GM18526 (cell line): ENCODE results near the gene AJM1.
A peak's percentile ranks its signal among the peaks of the same experiment; 100 is the strongest.

Source experiments
- POLR2A ChIP-seq: IDR thresholded peaks from 3 replicates; pipeline ENCODE4 v1.6.1; 2011; ENCODE audit not compliant: insufficient read length; ENCODE audit errors: extremely low read depth

Gene AJM1

DNA sequence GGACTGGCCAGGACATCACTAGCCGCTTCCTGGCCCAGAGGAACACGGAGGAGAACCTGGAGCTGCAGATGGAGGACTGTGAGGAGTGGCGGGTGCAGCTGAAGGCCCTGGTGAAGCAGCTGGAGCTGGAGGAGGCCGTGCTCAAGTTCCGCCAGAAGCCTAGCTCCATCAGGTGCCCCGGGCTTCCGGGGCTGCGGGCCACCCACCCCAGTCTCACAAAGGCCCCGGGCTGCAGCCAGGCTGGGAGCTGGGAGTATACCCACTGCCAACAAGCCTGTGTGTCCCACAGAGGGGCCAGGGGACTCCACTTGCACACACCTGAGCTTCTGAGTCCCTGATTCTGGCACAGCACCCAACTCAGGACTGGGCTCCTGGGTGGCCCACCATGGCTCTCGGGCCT lies 36.2 kb upstream of the AJM1 start:
- no peak for TF ChIP-seq POLR2A

DNA sequence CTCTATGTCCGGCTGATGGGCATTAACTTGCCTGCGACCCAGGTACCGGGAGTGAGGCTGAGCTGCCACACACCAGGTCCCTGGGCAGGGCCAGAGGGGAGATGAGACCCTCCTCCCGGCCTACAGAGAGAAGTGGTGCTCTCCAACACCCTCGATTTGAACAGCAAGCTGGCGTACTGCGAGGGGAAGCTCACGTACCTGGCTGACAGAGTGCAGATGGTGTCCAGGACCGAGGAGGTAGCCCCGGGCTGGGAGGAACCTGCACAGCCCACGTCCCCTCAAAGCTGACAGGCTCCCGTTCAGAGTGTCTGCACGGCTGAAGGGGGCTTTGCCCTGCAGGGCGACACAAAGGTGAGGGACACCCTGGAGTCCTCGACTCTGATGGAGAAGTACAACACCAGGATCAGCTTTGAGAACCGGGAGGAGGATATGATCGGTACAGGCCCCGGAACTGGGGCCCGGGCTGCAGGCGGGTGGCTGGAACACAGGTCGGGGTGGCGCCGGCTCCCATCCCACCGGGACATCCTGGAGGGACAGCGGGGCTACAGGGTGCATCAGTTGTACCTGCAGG lies 35.6 kb upstream of the AJM1 start:
- TF ChIP-seq POLR2A, result no peak

DNA sequence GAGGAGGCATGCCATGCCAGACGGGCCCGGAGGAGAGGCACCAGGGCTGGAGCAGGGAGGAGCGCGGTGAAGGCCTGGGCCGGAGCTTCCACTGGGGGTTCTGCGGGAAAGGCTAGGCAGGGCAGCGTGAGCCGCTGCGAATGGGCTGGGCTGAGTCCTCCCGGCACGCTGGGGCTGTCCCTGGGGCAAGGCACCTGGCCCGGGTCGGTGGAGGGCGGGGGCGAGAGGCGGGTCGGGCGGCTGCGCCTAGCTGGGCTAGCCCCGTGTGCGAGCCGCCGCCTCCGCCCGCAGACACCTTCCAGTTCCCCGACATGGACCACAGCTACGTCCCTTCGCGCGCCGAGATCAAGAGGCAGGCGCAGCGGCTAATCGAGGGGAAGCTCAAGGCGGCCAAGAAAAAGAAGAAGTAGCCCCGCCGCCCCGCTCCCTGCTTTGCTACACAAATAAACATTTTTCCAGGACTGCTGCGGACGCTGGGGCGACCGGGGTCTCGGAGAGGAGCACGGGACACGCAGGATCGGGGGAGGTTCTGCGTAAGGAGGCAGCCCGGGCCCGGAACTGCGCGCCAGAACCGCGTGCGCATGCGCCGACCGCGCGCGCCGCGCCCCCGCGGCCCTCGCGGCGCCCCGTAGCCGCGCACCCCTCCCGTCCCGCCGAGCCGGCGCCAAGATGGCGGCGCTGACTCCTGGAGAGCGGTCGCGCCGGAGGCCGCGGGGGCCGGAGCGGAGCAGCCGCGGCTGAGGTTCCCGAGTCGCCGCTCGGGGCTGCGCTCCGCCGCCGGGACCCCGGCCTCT lies 34.8 kb upstream of the AJM1 start, which contains the start of gene RABL6:
Gene RABL6, plus strand, starts transcription at position 668 of the 794 bp plus-strand sequence. CDS start 249 bp downstream, outside the sequence.
- TF ChIP-seq POLR2A, result peak; percentile 89

DNA sequence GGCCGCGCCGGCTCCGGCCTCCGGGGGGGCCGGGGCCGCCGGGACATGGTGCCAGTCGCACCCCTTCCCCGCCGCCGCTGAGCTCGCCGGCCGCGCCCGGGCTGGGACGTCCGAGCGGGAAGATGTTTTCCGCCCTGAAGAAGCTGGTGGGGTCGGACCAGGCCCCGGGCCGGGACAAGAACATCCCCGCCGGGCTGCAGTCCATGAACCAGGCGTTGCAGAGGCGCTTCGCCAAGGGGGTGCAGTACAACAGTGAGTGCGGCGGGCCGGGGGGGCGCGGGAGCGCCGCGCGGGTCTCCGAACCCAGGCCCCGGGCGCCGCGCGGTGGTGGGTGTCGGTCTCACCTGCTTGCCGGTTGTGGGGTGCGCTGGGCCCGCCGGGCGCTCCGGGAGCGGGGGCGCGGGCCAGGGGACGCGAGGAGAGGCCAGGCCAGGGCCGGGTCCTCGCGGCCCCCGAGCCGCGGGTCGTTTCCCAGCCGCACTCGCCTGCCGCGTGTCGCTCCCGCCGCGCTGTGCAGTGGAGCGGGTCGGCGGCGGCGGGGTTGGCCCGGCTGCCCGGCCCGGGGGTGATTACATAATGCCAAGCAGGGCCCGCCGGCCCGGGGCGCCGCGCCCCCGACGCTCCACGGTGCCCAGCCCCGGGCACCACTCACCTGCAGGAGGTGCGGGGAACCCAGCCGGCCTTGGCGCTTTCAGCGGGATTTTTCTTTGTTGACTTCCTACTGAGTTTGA lies 34.0 kb upstream of the AJM1 start:
- no peak for TF ChIP-seq POLR2A

DNA sequence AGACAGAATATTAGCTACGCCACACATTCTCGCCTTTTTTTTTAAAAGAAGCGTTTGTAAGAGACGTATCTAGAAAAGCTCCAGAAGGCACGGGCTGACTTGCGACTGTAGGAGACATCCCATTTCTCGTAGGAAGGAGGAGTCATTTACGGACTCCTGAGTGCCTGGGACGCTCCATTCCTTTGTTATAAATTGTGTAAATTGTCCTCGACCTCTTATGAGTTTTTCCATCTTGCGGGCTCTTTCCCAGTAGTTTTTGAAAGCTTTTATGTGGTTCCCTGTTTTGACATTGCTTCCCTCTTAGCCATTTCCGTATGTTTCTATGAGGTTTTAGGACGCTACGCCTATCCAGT lies 33.5 kb upstream of the AJM1 start:
- TF ChIP-seq POLR2A, result no peak

DNA sequence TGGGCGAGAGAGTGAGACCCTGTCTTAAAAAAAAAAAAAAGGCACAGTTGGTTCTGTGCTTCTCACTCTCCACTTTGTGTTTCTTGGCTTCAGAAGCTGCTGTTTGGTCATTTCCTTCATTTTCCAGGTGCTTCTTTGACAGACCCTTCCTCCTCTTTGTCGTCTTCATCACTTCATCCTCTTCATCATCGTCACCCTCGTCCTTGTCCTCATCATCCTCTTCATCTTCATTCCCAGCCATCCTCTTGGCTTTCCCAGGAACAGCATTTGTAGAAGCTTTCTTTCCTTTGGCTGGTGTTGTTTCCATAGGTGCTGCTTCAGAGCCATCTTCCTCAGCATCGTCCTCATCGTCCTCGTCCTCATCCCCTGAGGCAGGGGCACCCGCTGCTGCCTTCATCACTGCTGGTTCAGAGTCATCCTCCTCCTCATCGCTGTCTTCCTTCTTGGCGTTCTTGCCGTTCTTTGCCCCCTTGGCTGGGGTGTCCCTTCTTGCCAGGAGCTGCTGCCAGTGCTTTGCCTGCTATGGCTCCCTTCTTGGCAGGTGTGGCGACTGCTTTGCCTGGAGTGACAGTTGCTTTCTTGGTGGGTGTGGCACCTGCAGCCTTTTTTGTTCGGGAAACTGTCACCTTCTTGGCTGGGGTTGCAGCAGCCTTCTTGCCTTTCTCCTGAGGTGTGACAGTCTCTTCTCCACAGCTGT lies 27.4 kb upstream of the AJM1 start:
- no peak for TF ChIP-seq POLR2A

DNA sequence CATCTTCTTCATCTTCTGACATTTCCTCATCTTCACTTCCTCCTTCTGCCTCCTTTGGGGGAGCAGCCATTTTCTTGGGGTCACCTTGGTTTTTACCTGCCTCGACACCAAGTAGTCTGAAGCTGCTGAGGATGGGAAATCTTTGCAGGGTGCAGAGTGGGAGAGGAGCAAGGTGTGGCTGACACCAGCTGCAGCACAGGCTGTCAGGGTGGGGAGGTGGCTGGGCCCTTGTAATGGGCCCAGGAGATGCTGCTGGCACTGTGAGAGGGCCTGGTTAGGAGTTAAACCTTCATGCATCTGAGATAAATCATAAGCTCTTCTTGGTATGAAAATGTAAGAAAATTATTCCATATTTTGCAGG lies 26.9 kb upstream of the AJM1 start:
- no peak for TF ChIP-seq POLR2A

DNA sequence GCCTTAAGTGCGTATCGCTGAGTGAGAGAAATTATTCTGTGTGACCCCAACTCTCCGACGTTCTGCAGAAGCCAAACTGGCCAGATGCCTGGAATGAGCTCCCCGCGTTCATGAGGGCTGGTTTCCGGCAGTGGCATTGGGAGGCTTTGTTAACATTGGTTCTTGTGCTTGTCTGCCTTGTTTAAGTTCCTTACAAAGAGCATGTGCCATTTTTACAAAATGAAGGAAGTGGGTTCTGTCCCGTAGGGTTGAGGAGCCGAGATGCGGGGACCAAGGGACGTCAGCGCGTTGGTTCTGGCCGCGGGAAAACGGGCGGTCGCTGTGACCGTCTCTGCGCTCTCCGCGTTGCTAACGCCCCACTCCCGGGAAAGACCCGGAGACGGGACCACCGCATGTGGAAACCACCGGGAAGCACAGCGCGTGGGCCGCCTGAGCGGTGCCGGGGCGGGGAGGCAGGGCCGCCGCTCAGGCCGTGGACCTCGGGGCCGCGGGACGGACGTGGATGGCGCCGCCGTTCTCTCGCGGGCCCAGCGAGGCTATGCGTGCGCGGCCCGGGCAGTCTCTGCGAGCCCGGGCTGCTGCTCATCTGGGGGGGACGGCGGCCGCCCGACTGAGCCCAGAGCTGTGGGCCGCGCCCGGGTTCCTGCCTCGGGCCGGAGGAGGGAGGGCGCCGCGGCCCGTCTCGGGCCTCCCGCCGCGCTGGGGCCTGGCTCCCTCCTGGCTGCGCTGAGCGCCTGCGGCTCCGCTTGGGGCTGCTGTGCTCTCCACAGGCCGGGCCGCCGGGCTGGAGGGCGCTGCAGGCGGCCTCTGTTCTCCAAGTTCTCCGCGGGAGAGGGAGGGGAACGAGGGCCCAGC lies 21.1 kb upstream of the AJM1 start:
- TF ChIP-seq POLR2A, result no peak

DNA sequence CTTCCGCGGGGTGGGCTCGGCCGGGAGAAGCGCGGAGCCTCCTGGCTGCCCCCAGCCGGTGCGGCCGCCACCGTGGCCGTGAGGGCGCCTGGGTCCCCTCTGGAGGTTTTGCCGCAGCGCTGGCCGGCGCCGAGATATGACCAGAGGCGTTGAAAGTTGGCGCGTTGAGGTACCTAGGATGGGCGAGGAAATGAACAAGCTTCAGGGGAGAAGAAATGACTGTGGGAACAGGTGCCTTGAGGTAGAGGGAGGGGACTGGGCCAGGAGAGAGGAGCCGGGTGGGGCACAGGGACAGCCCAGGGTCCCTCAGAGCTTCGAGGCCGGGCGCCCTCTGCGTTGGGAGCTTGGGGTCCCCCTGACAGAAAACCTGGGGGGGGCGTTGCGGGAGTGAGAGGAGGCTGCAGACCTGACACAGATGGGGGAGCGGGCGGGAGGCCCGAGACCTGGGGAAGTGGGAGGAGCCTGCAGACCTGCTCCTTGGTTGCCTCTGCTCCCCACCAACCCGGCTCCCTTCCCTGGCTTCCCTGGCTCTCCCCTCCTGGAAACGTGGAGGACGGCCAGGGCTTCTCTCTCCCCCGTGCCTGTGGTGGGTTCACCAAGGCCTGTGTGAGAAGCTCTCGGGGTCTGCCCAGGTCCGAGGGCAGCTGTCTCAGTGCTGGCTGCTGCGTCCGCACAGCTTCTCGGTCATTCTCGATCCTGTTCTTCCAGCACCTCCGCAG lies 20.3 kb upstream of the AJM1 start:
- no peak for TF ChIP-seq POLR2A

DNA sequence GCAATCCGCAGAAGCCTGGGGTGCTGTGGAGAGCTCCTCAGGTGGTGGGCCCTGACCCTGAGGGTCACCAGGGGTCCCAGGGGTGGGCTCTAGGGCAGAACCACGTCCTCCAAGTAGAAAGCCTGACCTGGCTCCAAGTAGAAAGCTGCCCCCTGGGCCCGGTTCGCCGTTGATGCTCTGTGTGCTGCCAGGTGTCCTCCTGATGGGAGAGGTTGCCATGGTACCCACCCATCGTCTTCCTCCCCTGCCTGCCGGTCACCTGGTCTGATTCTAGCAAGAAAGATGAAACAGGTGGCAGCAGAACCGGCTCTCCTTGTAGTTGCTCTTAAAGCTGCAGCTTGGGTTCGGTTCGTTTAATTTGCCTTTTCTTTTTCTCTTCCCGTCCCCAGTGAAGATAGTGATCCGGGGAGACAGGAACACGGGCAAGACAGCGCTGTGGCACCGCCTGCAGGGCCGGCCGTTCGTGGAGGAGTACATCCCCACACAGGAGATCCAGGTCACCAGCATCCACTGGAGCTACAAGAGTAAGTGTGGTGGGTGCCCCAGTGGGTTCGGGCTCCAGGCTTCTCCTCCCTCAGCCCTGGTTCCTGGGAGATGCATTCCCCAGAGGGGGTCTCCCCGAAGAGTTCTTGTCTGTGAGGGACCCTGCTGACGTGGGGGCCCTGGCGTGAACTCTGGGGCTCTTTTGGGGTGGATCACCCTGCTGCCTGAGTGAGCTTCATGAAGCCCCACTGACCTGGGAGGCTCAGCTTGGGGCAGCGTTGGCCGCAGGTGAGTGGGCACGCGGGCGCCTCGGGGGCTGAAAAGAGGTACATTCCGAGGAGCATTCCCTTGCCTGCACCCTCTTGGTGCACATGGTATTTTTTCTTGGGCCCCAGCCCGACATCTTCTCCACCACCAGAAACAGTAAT lies 18.9 kb upstream of the AJM1 start:
- TF ChIP-seq POLR2A, result no peak

DNA sequence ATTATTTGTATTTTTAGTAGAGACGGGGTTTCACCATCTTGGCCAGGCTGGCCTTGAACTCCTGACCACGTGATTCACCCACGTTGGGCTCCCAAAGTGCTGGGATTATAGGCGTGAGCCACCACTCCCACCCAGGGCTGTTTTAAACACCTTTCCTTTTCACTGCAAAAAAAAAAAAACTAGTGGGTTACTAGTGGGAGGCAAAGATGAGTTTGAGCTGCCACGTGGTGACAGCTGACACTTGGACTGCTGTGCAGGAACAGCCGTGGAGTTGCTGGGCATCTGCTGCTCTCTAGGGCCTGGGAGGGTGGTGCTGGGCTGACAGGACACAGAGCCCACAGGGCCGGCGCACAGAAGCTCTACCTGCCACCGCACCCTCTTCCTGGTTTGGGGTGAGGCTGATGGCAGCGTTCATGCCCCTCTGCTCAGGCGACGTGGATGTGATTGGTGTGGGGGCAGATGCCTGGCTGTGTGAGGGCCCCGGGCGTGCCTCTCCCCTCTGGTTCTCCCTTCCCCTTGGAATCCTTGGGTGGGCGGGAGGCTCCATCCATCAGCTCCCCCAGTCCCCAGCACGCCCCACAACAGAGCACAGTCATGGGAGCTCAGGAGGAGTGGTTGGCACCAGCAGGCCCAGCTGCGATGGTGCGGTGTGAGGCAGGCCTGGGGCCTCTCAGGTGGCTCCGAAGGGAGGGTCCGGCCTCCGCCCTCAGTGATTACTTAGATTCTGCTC lies 17.6 kb upstream of the AJM1 start:
- TF ChIP-seq POLR2A, result no peak

DNA sequence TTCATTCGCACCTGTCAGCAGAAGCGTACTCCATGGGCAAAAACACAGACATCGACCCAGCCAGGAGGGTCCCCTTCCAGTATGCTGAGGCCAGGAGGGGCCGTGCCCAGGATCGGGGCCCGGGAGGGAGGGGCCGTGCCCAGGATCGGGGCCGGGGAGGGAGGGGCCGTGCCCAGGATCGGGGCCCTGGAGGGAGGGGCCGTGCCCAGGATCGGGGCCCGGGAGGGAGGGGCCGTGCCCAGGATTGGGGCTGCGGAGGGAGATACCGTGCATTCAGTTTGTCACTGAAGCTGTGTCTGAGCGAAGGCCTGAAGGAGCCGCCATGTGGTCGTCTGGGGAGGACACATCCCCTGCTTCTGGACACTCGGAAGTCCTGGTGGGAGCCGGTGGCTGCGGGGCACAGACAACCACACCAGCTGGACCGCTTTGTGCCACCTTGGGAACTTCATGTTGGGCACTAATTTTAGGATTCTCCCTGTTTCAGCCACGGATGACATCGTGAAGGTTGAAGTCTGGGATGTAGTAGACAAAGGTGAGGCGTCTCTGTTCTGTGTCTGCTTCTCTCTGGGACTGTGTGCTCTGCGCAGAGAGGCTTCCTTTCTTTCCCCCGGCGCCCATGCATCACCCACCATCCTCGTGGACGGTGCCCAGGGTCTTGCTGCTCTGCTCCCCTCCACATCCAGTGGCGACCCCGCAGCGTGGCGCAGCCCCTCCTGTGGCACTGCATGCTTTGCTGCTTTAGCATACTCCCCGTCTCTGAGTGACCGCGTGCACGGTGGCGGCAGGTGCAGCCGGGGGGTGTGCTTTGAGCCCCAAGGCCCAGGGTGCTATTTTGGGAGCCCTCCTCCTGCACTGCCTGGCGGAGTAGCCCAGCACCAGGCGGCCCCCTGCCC lies 16.7 kb upstream of the AJM1 start:
- TF ChIP-seq POLR2A, result no peak

DNA sequence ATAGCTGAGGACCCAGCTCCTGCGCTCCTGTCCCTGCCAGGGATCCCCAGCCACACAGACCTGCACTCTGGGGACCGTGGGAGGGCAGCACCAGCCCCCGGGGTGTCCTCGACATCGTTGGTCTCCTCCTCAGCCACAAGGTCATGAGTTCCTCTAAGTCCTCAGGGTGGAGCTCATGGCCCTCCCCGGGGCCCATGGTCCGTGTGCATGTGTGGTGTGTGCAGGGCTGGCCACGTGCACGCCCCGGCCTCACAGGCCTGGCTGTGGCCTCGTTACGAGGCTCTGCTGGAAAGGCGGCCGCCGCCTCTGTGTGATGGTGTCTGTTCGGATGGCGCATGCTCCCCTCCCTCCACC lies 16.1 kb upstream of the AJM1 start:
- TF ChIP-seq POLR2A, result no peak
